ENCODE data around the gene DLGAP1.

The DLGAP1 gene

GRCh38 chr18:4252829-4253228 lies 202.3 kb downstream of the DLGAP1 start:
- Histone ChIP-seq H2BK15ac (ENCODE audit: low read length) (no peak overlapping the region), H3K27ac (replicated peaks; ENCODE audit: low read length) (no peak overlapping the region), H3K9ac (ENCODE audit: low read depth, low read length, poor library complexity) (no peak overlapping the region), H3K4me1 (ENCODE audit: control insufficient read depth in 2 of 2, insufficient read depth in 1 of 2, low read depth in 1 of 2, low read length in 2 of 2) (peaks cover 6% of the 10 kb centered on the region in 2 donors), H4K8ac (ENCODE audit: low read depth, low read length) (no peak overlapping the region), H2AFZ (ENCODE audit: low read length) (no peak overlapping the region), H3K27me3 (ENCODE audit: control insufficient read depth in 3 of 3, insufficient read depth in 3 of 3, low read depth in 1 of 3, low read length in 3 of 3) (peaks cover 0 to 2% (median 0%) of the 10 kb centered on the region in 3 experiments), H3K18ac (ENCODE audit: low read length) (no peak overlapping the region), H3K36me3 (replicated peaks in 1 of 2; ENCODE audit: control insufficient read depth in 2 of 2, insufficient read depth in 2 of 2, low read length in 2 of 2) (no peaks in the 10 kb centered on the region), H2AK5ac (ENCODE audit: low read depth, low read length) (no peak overlapping the region), H3K79me1 (ENCODE audit: low read depth, low read length) (no peaks in the 10 kb centered on the region), H3K4me2 (ENCODE audit: insufficient read depth, low read length, poor library complexity, severe bottlenecking) (no peak overlapping the region), H2BK120ac (ENCODE audit: low read depth, low read length) (no peak overlapping the region), H3K9me3 (replicated peaks in 1 of 2; ENCODE audit: control insufficient read depth in 2 of 2, insufficient read depth in 1 of 2, low read depth in 1 of 2, low read length in 2 of 2) (no peaks in the 10 kb centered on the region), H2BK12ac (ENCODE audit: low read length) (no peak overlapping the region), H2BK5ac (ENCODE audit: low read length) (no peak overlapping the region), H3K4ac (ENCODE audit: low read length) (no peak overlapping the region), H3K23ac (ENCODE audit: low read depth, low read length, poor library complexity) (no peak overlapping the region), H3K4me3 (ENCODE audit: low read length in 2 of 2) (no peak overlapping the region), H3K14ac (ENCODE audit: low read length) (no peak overlapping the region), H4K91ac (ENCODE audit: low read depth, low read length, poor library complexity) (no peak overlapping the region)
- WGBS, 2 donors (ENCODE audit: extremely low coverage in 2 of 2, insufficient read length in 2 of 2, insufficient replicate concordance in 1 of 2), result no CpG with 5 or more reads among the region's 4 CpGs
- no peak for DNase-seq (ENCODE audit: low spot score)

GRCh38 chr18:4251873-4252272 lies 203.2 kb downstream of the DLGAP1 start:
- H3K4me1 ChIP-seq (ENCODE audit: control insufficient read depth in 2 of 2, insufficient read depth in 1 of 2, low read depth in 1 of 2, low read length in 2 of 2), result peaks cover 6% of the 10 kb centered on the region in 2 donors
- no peak overlapping the region for H4K8ac ChIP-seq (ENCODE audit: low read depth, low read length)
- no peak overlapping the region for H3K4me2 ChIP-seq (ENCODE audit: insufficient read depth, low read length, poor library complexity, severe bottlenecking)
- no peak overlapping the region for H3K9ac ChIP-seq (ENCODE audit: low read depth, low read length, poor library complexity)
- no peak overlapping the region for H2AFZ ChIP-seq (ENCODE audit: low read length)
- no peaks in the 10 kb centered on the region for H3K9me3 ChIP-seq (replicated peaks in 1 of 2; ENCODE audit: control insufficient read depth in 2 of 2, insufficient read depth in 1 of 2, low read depth in 1 of 2, low read length in 2 of 2)
- no peak overlapping the region for H2BK5ac ChIP-seq (ENCODE audit: low read length)
- no peaks in the 10 kb centered on the region for H3K79me1 ChIP-seq (ENCODE audit: low read depth, low read length)
- no peak overlapping the region for H3K23ac ChIP-seq (ENCODE audit: low read depth, low read length, poor library complexity)
- no peak overlapping the region for H2AK5ac ChIP-seq (ENCODE audit: low read depth, low read length)
- H3K27me3 ChIP-seq (ENCODE audit: control insufficient read depth in 3 of 3, insufficient read depth in 3 of 3, low read depth in 1 of 3, low read length in 3 of 3), result peaks cover 0 to 2% (median 0%) of the 10 kb centered on the region in 3 experiments
- H3K4me3 ChIP-seq (ENCODE audit: low read length in 2 of 2), result no peak overlapping the region
- no peak overlapping the region for H2BK15ac ChIP-seq (ENCODE audit: low read length)
- no peak for DNase-seq (ENCODE audit: low spot score)
- H4K91ac ChIP-seq (ENCODE audit: low read depth, low read length, poor library complexity), result no peak overlapping the region
- no peak overlapping the region for H2BK120ac ChIP-seq (ENCODE audit: low read depth, low read length)
- no peak overlapping the region for H3K18ac ChIP-seq (ENCODE audit: low read length)
- H3K4ac ChIP-seq (ENCODE audit: low read length), result no peak overlapping the region
- no peak overlapping the region for H3K14ac ChIP-seq (ENCODE audit: low read length)
- H2BK12ac ChIP-seq (ENCODE audit: low read length), result no peak overlapping the region
- no peaks in the 10 kb centered on the region for H3K36me3 ChIP-seq (replicated peaks in 1 of 2; ENCODE audit: control insufficient read depth in 2 of 2, insufficient read depth in 2 of 2, low read length in 2 of 2)
- no peak overlapping the region for H3K27ac ChIP-seq (replicated peaks; ENCODE audit: low read length)
- no CpG with 5 or more reads among the region's 3 CpGs for WGBS, 2 donors (ENCODE audit: extremely low coverage in 2 of 2, insufficient read length in 2 of 2, insufficient replicate concordance in 1 of 2)

GRCh38 chr18:4251206-4251605 lies 203.9 kb downstream of the DLGAP1 start:
- WGBS, 2 donors (ENCODE audit: extremely low coverage in 2 of 2, insufficient read length in 2 of 2, insufficient replicate concordance in 1 of 2), result no CpG with 5 or more reads among the region's 2 CpGs
- H4K8ac ChIP-seq (ENCODE audit: low read depth, low read length), result no peak overlapping the region
- H3K79me1 ChIP-seq (ENCODE audit: low read depth, low read length), result no peaks in the 10 kb centered on the region
- no peak overlapping the region for H3K27ac ChIP-seq (replicated peaks; ENCODE audit: low read length)
- H2AFZ ChIP-seq (ENCODE audit: low read length), result no peak overlapping the region
- no peak overlapping the region for H2AK5ac ChIP-seq (ENCODE audit: low read depth, low read length)
- H3K18ac ChIP-seq (ENCODE audit: low read length), result no peak overlapping the region
- H3K14ac ChIP-seq (ENCODE audit: low read length), result no peak overlapping the region
- no peaks in the 10 kb centered on the region for H3K9me3 ChIP-seq (replicated peaks in 1 of 2; ENCODE audit: control insufficient read depth in 2 of 2, insufficient read depth in 1 of 2, low read depth in 1 of 2, low read length in 2 of 2)
- H2BK15ac ChIP-seq (ENCODE audit: low read length), result no peak overlapping the region
- no peak overlapping the region for H2BK12ac ChIP-seq (ENCODE audit: low read length)
- peaks cover 0 to 2% (median 0%) of the 10 kb centered on the region in 3 experiments for H3K27me3 ChIP-seq (ENCODE audit: control insufficient read depth in 3 of 3, insufficient read depth in 3 of 3, low read depth in 1 of 3, low read length in 3 of 3)
- H3K9ac ChIP-seq (ENCODE audit: low read depth, low read length, poor library complexity), result no peak overlapping the region
- no peaks in the 10 kb centered on the region for H3K36me3 ChIP-seq (replicated peaks in 1 of 2; ENCODE audit: control insufficient read depth in 2 of 2, insufficient read depth in 2 of 2, low read length in 2 of 2)
- peaks cover 6 to 7% of the 10 kb centered on the region in 2 donors for H3K4me1 ChIP-seq (ENCODE audit: control insufficient read depth in 2 of 2, insufficient read depth in 1 of 2, low read depth in 1 of 2, low read length in 2 of 2)
- DNase-seq (ENCODE audit: low spot score), result no peak
- H2BK120ac ChIP-seq (ENCODE audit: low read depth, low read length), result no peak overlapping the region
- H3K4me3 ChIP-seq (ENCODE audit: low read length in 2 of 2), result no peak overlapping the region
- no peak overlapping the region for H3K23ac ChIP-seq (ENCODE audit: low read depth, low read length, poor library complexity)
- H3K4ac ChIP-seq (ENCODE audit: low read length), result no peak overlapping the region
- no peak overlapping the region for H2BK5ac ChIP-seq (ENCODE audit: low read length)
- H4K91ac ChIP-seq (ENCODE audit: low read depth, low read length, poor library complexity), result no peak overlapping the region
- H3K4me2 ChIP-seq (ENCODE audit: insufficient read depth, low read length, poor library complexity, severe bottlenecking), result no peak overlapping the region

- no peak overlapping the region for H3K18ac ChIP-seq (ENCODE audit: low read length)
- no peak overlapping the region for H4K8ac ChIP-seq (ENCODE audit: low read depth, low read length)
- H3K27ac ChIP-seq (replicated peaks; ENCODE audit: low read length), result no peak overlapping the region
- H3K23ac ChIP-seq (ENCODE audit: low read depth, low read length, poor library complexity), result no peak overlapping the region
- H3K9me3 ChIP-seq (replicated peaks in 1 of 2; ENCODE audit: control insufficient read depth in 2 of 2, insufficient read depth in 1 of 2, low read depth in 1 of 2, low read length in 2 of 2), result no peaks in the 10 kb centered on the region
- H3K4me3 ChIP-seq (ENCODE audit: low read length in 2 of 2), result no peak overlapping the region
- H4K91ac ChIP-seq (ENCODE audit: low read depth, low read length, poor library complexity), result no peak overlapping the region
- peaks cover 0 to 2% (median 0%) of the 10 kb centered on the region in 3 experiments for H3K27me3 ChIP-seq (ENCODE audit: control insufficient read depth in 3 of 3, insufficient read depth in 3 of 3, low read depth in 1 of 3, low read length in 3 of 3)
- no peak overlapping the region for H3K14ac ChIP-seq (ENCODE audit: low read length)
- H2BK12ac ChIP-seq (ENCODE audit: low read length), result no peak overlapping the region
- H3K79me1 ChIP-seq (ENCODE audit: low read depth, low read length), result no peaks in the 10 kb centered on the region
- no peaks in the 10 kb centered on the region for H3K36me3 ChIP-seq (replicated peaks in 1 of 2; ENCODE audit: control insufficient read depth in 2 of 2, insufficient read depth in 2 of 2, low read length in 2 of 2)
- H3K4ac ChIP-seq (ENCODE audit: low read length), result no peak overlapping the region
- no peak overlapping the region for H2AFZ ChIP-seq (ENCODE audit: low read length)
- no peak overlapping the region for H2BK5ac ChIP-seq (ENCODE audit: low read length)
- no peak overlapping the region for H2BK15ac ChIP-seq (ENCODE audit: low read length)
- H3K9ac ChIP-seq (ENCODE audit: low read depth, low read length, poor library complexity), result no peak overlapping the region
- peaks cover 6 to 7% of the 10 kb centered on the region in 2 donors for H3K4me1 ChIP-seq (ENCODE audit: control insufficient read depth in 2 of 2, insufficient read depth in 1 of 2, low read depth in 1 of 2, low read length in 2 of 2)
- H2BK120ac ChIP-seq (ENCODE audit: low read depth, low read length), result no peak overlapping the region
- WGBS, 2 donors (ENCODE audit: extremely low coverage in 2 of 2, insufficient read length in 2 of 2, insufficient replicate concordance in 1 of 2), result no CpG with 5 or more reads among the region's 2 CpGs
- no peak for DNase-seq (ENCODE audit: low spot score)
- no peak overlapping the region for H2AK5ac ChIP-seq (ENCODE audit: low read depth, low read length)
- H3K4me2 ChIP-seq (ENCODE audit: insufficient read depth, low read length, poor library complexity, severe bottlenecking), result no peak overlapping the region
These were observed 205.0 kb downstream of the DLGAP1 start for GRCh38 chr18:4250141-4250540.

Data from neuronal stem cell (in vitro differentiated cells).